HG02981 (cell line): ENCODE results near the gene TCP10L.
"Not testable (repeated sequence)": the region's sequence is repeated elsewhere in the genome, so short reads cannot be mapped to it uniquely, and the experiment has no call there.

ENCODE experiments used
- ATAC-seq: cut with Tn5 transposase; IDR thresholded peaks from one replicate; pipeline ENCODE4 v1.9.1; 2021; ENCODE audit warnings: mild to moderate bottlenecking, moderate library complexity; ENCODE audit not compliant: unreplicated experiment

Gene TCP10L

DNA sequence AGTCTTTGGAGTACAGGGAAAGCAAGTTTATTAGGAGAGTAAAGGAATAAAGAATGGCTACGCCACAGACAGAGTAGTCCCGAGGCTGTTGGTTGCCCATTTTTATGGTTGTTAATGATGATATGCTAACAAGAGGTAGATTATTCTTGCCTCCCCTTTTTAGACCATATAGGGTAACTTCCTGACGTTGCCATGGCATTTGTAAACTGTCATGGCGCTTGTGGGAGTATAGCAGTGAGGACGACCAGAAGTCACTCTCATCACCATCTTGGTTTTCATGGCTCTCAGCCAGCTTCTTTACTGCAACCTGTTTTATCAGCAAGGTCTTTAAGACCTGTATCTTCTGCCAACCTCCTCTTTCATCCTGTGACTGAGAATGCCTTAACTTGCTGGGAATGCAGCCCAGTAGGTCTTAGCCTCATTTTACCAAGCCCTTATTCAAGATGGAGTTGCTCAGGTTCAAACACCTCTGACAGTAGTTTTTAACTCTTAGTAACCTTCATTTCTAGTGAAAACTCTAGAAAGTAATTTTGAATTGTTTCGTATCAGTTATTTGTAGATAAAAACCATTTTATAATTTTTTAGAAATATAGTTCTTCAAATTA is 26.2 kb downstream of the TCP10L start:
- ATAC-seq, result no peak

DNA sequence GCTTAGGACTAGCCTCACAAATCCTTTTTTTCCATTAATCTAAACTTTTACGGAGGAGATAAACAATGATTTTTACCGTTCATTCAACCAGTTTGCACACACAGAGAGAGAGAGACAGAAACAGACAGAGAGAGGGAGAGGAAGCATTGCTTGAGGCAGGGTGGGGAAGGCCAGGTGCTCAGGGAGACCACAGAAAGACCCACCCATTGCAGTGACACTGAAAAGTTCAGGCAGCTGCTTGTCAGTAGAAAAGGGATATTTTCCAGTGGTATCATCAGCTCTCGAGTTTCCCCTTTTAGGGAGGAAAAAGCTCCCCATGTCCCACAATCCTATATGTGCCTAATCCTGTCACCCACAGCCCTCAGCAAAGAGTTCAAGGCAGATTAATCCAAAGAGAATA is 27.2 kb downstream of the TCP10L start:
- ATAC-seq, result no peak

DNA sequence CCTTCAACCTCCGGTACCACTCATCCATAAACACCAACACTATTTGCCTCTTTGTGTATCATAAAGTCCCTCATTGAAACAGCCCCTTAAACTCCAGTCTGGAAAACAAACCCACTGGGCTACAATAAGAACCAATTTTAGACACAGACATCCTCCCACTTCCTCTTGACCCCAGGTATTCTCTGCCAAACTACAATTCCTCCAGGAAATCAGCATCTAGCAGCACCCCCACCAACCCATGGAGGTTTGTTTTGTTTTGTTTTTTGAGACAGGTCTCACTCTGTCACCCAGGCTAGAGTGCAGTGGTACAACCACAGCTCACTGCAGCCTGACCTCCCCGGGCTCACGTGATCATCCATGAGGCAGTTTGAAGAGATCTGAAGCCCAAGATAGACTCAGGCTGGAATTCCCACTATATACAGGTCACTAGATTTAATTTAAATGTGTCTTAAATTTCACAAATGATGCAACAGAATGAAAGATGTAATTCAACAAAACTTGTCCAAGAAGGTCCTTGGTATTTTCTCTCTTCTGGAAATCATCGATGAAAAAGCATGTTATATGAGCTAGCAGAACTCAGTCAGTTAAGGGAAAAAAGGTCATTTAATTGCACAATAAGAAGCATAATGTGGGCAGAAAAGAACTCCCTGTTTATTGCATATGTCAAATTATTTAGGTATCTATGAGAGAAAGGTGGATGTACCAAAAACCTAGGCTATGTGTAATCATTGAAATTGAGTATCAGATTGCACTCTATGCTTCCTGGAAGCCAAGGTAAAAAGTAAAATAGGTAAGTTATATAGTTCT is 30.3 kb downstream of the TCP10L start:
- no peak for ATAC-seq

DNA sequence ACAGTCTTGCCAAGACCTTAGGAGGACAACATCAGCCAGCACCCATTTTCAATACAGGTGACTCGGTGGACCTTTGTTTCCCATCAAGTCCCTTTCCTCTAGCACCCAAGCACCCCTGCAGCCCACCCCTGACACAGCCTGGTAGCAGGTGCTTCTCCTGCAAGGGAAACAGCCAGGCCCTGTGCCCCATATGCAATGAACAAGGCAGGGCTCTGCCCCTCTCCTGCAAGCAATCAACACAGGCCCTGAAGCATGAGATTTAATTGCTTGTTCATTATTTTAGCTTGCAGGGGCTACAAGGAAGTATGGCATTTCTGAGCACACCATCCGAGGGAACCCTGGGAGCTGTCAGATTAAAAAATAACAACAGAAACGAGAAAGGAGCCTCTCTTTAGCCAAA is 35.4 kb downstream of the TCP10L start:
- ATAC-seq, result no peak

DNA sequence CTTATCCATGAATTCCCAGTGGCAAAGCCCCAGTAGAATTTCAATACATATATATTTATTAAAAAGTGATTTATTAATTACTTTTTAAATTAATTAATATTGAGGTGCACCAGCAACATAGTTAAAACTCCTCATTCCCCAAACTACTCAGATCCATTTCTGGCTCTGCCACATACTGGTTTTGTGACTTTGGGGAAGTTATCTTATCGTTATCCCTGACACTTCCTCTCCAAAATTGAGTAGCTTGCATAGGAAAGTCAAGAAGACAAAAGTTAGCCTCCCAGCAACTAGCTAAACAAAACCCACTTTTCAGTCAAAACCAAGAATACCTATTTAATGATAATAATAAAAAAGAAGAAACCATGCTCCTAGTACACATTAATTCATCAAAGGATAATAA is 35.9 kb downstream of the TCP10L start:
- no peak for ATAC-seq

DNA sequence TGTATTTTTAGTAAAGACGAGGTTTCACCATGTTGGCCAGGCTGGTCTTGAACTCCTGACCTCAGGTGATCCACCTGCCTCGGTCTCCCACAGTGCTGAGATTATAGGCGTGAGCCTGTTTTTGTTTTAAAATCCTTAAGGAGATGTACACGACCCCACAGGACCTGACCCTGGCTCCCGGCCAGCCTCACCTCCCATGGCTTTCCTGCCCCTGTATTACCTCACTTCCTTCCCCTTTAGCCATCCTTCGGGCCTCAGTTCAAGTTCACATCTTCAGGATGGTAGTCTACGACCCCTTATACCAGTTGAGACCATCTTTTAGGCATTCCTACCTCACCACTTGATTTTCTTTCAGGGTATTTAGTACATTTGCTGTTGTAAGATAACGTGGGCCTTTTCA is 36.3 kb downstream of the TCP10L start:
- no peak for ATAC-seq

DNA sequence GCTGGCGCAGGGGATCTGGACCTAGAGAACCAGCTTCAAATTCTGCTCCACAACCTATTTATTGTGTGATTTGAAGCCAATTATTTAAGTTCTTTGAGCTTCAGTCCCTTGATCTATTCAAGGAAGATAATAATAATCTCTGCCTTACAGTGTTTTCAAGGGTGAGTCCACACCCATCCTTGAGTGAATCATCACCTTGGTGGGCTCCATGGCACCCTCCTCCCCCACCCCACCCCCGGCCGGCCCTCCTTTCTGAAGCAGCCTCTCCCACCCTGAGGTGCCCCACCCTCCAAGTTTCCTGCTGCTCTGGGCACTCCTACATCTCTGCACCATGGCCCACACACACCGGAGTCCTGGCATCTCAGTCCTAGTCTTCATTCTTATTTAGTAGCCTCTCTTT is 38.3 kb downstream of the TCP10L start:
- ATAC-seq, result no peak

DNA sequence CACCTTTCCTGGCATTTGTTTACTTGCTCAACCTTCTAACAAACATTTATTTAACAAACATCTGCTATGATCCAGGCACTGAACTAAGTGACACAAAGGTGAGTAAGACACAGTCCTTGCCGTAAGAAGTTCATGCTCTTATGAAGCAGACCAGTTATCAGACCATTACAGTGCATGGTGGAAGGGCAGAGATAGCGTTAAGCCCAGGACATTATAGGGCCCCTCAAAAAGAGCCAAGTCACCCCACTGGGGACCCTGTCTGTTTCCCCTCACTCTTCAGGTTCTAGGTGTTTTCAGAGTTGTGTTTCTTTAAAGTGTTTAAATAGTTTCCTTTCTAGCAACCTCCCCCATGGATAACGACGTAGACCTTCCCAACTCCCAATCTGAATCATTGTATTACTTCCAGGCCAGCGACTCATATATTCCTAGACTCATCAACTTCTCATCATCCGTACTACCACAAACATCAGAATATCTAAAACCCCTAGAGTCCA is 39.3 kb downstream of the TCP10L start:
- ATAC-seq, result no peak

DNA sequence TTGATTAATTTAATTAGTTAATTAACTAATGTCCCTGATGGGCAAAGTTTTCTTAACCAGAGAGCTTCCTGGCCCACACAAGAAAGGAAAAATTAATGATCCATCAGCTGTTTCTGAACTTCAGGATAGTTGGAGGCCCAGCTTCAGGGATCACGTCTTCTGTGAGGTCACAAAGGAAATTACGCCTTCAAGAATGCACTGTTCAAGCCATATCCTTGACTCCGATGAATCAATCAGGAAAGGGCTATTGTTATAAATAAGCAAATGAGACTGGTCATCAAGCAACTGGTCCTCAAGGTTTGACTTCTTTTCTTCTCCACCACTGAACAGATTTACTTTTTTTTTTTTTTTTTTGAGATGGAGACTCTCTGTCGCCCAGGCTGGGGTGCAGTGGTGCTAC is 40.6 kb downstream of the TCP10L start:
- ATAC-seq, result no peak

DNA sequence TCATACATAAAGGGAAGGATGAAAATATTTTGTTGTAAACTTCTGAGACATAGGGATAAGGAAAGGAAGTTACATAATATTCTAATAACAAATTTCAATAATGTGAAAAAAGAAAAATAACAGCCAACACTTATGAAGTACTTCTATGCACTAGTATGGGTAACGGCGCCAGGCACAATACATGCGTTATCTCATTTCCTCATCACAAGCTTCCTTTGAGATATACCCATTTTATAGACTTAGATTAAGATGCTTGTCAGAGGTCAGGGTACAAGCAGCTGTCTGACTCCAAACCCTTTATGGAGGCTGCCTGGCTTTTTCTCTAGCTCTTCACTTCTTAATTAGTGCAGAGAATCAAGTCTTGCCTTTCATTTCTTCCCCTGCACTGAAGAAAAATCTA is 41.3 kb downstream of the TCP10L start:
- ATAC-seq, result no peak

DNA sequence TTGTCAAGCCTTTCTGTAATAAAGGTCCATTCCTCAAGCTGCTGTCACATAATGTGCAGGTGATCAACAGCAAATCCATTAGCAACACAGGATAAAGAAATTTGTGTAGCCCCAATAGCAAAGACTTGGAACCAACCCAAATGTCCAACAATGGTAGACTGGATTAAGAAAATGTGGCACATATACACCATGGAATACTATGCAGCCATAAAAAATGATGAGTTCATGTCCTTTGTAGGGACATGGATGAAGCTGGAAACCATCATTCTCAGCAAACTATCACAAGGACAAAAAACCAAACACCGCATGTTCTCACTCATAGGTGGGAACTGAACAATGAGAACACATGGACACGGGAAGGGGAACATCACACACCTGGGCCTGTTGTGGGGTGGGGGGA is 42.3 kb downstream of the TCP10L start:
- ATAC-seq, result not testable (repeated sequence)

DNA sequence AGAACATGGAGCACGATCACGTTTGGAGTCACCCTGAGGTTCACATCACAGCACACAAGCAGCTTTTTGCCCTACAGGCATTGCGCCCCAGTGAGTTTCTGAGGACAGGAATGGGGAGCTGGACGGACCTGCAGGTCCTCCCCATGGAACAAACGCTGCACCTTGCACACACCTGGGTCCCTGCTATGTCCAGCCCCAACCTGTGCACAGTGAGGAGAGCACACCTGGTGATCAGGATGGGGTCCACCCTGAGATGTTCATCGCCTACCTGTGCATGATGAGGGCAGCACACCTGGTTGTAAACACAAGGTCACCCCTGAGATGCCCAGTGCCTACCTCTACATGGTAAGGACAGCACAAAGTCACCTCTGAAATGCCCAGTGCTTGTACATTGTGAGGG is 45.9 kb downstream of the TCP10L start:
- no peak for ATAC-seq

DNA sequence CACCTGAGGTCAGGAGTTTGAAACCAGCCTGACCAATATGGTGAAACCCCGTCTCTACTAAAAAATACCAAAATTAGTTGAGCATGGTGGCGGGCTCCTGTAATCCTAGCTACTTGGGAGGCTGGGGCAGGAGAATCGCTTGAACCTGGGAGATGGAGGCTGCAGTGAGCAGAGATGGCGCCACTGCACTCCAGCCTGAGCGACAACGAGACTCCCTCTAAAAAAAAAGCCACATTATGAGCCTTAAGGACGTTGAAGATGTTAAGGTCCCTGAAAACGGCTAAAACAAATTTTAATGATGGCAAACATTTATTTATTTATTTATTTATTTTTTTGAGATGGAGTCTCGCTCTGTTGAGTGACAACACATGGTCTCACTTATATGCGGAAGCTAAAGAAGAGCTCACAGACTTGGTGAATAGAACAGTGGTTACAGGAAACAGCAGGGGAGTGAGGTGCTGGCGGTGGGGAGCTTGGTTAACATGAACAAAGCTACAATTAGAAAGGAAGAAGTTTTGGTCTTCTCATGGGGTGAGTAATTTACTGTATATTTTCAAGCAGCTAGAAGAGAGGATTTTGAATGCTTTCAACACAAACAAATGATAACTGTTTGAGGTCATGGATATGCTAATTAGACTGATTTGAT is 47.1 kb downstream of the TCP10L start:
- ATAC-seq, result no peak

DNA sequence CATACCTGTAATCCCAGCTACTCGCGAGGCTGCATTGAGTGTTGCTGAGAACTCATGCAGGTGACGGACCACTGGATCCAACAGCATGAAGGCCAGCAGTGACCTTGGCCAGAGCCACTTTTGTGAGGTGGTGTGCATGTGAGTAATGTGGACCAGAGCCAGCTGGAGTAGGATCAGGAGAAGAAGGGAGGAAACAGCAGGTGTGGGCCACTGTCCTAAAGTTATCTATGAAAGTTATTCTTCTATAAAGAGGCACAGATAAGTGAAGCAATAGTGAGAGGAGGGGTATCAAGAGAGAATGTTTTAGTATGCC is 47.8 kb downstream of the TCP10L start:
- no peak for ATAC-seq

DNA sequence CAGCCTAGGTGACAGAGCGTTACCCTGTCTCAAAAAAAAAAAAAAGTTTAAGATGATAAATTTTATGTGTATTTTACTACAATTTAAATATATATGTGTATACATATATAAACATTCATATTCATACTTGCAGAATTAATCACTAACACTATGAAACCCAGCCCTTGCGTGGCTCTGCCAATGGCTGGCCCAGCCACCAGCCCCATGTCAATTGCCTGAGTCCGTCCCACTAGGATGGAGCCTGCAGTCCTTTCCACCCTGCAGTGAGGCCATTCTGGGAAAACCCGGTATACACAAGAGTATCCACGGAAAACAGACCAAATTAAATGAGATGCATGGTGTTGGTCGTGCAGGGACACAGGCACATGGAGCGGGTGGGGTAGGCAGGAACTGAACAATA is 49.7 kb downstream of the TCP10L start:
- no peak for ATAC-seq

DNA sequence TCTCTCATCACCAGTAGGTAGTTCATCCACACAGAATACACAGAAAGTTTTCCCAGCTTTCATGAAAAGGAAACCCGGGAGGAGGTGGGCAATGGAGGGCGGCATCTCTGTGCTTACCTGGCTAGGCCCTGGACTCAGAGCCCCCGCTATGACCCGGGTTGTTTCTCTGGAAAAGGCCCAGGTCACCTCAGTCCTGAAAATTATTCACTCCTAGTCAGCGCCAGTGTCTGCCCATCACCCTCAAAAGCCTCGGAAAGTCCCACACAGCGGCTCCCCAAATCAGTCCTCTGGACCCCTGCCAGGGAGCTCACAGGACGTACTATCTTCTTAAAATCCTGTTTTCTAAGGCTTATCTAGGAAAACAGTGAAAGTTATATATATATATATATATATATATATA is 51.2 kb downstream of the TCP10L start:
- ATAC-seq, result no peak

DNA sequence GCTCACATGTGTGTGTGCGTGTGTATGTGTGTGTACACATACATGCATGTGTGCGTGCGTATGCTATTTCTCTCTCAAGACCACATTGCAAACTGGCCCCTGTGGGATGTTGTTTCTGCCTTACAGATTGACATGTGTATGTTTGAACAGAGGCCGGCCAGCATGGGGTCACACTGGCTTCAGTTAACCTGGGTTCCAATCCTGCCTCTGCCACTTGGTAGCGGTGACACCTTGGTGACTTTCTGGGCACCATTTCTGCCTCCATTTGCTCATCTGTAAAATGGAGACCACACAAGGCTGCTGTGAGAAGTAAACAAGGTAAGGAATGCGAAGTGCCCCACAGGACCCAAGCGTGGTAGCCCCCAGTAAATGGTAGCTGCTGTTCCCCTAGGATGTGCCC is 51.7 kb downstream of the TCP10L start:
- no peak for ATAC-seq

DNA sequence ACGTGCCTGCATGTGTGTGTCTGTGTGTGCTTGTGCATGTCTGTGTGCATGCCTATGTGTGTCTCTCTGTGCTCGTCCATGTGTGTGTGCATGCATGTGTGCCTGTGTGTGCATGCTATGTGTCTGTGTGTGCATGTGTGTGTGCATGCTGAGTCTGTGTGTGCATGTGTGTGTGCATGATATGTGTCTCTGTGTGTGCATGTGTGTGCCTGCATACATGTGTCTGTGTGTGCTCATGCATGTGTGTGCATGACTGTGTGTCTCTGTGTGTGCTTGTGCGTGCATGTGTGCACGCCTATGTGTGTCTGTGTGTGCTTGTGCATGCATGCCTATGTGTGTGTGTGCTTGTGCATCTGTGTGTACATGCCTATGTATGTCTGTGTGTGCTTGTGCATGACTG is 52.3 kb downstream of the TCP10L start:
- ATAC-seq, result no peak

DNA sequence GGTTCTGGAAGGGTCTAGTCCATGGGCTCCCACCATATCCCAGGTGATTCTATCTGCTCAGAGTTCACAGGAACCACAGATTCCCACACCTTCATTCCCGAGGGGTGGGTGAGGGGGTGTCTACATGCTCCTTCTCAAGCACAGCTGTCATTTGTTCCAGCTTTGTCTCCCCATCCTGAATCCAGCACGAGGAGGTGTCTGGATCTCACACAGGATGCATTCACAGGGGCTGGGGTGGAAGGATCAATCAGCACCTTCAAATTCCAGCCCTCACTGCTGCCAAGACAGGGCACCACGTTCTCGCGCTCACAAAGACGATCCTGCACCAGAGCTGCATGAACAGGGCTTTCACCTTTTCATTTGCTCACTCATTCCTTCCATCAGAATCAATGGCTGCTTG is 52.7 kb downstream of the TCP10L start:
- no peak for ATAC-seq

DNA sequence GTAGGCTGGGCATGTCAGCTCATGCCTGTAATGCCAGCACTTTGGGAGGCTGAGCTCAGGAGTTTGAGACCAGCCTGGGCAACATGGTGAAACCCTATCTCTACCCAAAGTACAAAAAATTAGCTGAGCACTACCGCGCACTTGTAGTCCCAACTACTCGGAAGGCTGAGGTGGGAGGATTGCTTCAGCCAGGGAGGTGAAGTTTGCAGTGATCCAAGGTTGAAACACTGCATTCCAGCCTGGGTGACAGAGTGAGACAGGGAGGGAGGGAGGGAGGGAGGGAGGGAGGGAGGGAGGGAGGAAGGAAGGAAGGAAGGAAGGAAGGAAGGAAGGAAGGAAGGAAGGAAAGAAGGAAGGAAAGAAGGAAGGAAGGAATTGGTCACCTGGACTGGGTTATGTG is 53.8 kb downstream of the TCP10L start:
- not testable (repeated sequence) for ATAC-seq

DNA sequence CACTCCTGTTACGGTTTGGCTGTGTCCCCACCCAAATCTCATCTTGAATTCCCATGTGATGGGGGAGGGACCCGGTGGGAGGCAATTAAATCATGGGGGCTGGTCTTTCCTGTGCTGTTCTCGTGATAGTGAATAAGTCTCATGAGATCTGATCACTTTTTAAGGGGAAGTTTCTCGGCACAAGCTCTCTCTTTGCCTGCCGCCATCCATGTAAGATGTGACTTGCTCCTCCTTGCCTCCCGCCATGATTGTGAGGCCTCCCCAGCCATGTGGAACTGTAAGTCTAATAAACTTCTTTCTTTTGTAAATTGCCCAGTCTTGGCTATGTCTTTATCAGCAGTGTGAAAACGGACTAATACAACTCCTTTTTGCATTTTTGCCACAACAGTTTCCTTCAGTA is 54.5 kb downstream of the TCP10L start:
- ATAC-seq, result not testable (repeated sequence)

DNA sequence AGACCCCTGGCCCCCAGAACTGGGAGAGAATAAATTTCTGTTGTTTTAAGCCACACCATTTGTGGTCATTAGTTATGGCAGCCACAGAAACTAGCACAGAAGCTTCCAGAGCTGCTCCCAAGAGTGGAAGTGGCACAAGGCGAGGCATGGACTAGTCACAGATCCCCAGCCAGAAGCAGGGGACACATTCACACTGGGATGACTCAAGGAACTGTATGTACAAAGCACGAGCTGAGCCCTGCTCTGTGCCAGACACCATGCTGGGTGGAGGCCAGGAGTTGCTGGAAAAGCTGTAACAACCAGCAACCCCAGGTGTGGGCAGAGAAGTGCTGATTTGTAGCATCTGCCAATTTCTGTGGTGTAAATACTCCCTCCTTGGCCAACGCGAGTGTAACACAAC is 55.6 kb downstream of the TCP10L start:
- ATAC-seq, result no peak
